ENCODE measurements around the gene PSAPL1.

Gene PSAPL1

DNA sequence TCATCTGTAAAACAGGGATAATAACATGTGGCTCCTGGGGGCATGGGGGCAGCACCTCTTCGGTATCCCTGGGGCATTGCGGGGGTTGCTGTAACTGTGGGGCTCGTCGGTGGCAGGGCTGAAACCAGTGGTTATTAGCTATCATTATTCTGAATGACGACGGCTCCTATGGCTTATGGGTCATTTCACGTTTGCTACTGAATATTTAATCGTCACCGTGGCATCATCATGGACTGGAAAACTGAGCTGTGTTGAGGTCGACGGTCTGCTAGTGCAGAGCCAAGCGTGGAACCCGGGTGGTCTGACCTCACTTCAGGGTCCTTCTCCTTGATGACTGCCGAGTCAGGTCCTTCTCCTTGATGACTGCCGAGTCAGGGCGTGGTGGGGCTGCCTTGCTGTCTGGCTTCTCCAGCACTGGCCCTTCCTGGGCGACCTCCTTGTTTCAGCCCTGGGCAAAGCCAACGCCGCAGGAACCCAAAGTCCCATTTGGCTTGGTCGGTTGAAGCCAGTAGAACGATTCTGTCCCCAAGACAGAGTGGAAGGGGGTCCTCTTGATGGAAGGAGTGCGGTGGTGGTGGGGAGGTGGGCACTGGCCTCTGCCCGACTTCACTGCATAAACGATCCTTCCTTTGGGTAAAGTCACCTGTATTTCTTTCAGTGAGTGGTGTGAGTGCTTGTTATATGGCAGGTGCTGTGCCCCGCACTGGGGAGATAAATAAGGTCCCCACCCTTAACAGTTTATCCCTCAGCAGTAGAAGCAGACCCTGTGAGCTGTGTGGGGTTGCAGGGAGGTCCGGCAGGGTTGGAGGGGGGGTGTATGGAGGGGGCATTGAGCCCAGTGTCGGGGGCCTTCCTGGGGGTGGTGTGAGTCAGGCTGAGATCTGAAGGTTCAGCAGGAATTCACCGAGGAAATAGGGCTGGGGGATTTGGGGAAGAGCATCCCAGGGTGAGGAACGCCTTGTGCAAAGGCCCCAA is 40.8 kb downstream of the PSAPL1 start:
- DNase-seq = no peak

DNA sequence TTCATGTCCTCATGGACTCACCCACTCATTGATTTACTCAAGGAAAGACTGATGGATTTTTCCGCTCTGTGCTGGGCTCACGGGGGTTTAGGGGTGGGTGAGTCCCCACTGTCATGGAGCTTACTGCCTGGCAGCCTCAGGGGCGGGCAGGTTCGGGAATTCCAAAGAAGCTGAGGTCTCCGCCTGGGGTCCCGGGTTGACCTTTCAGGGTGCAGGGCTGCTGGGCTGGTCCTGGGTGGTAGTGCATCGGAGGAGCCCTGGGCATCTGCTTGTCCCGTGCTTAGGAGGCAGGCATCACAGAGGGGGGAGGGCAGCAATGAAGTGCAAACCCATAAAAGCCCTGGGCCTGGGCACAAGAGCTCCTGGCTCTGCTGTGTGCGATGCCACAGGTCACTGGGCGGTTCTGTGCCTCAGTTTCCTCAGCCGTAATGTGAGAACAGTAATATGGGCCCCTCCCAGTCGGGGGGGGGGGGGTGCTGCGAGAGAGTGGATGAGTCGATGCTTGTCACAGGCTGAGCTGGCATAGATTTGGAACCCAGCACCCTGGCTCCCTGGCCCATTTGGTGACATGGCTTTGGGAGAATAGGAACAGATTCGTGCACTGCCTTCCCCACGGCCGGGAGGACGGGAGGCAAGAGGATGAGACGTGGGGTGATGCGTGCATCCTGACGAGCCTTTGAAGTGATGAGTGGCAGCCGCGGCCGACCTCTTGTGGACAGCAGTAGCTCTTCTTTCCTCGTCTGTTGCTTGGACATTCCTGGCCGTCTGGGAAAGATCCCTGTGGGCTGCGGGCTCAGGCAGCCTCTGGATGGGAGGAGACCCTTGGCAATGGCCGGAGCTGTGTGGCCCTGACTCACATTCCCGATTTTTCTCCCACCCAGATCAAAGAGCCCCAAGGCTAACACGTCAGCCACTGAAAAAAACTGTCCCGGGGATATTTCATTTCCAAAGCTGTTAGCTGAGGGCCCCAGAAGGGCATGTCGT is 42.0 kb downstream of the PSAPL1 start:
- peak in 1 of 14 donors; percentile 28 for DNase-seq

DNA sequence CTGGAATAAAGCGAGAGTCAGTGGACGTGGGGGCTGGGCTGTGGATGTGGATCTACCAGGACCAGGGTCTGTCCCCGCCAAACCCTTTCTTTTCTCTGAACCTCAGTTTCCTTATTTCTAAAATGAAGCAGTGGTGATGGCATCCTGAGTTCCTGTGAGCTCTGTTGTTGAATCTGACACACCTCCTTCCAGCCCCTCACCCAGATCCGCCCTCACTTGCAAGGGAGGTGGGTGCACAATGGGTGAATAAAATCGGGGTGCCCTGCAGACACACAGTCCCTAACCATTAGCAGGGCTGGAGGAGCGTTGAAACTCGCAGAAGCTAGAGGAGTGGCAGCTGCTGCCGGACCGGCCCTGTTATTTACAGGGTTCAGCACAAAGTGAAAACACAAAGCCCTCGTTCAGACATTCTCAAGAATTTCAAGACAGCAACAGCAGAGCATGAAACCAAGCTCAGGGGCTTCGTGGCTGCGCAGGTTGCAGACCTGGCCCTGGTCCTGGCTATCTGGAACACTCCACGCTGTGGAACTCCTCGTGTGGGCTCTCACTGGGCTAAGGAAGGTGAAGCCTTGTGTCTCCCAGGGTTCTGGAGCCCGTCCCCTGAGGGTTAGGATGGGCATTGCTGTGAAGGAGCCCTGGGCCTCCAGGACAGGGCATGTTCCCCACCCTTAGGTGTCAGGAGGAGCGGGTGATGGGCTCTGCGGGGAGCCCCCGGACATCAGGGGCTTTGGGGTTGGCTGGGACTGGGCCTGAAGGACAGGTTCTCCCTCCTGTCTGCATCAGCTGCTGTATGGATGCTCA is 42.9 kb downstream of the PSAPL1 start:
- no peak for DNase-seq

DNA sequence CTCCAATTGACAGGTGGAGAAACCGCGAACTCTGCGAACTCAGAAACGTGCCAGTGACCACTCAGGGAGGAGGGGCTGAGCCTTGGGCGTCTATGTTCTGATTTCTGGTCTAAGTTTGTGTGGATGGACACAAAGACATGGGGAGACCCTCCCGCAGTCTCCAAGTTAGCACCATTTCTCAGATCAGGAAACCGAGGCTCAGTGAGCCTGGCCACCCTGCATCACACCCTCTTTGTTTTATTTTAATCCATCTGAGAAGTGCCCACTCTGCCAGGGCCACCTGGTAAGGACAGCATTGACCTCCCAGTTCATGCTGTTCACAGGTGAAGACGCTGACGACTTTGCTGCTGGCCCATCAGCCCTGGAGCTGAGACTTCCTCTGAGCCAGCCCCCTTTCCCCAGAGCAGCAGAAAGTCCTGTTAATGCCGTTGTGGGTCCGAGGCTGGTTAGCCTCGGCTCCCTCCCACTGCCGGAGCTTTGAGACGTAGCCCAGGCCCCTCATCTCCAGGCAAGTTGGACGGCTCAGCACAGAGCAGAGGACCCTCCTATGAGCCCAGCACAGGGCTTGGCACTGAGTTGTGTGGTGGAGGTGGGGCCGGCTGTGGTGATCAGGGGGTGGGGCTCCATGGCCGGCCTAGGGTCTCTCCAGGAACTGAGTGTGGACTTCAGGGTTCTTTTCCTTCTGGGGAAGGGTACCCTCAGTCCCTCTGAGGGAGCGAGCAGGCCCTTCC is 43.7 kb downstream of the PSAPL1 start:
- no peak for DNase-seq

DNA sequence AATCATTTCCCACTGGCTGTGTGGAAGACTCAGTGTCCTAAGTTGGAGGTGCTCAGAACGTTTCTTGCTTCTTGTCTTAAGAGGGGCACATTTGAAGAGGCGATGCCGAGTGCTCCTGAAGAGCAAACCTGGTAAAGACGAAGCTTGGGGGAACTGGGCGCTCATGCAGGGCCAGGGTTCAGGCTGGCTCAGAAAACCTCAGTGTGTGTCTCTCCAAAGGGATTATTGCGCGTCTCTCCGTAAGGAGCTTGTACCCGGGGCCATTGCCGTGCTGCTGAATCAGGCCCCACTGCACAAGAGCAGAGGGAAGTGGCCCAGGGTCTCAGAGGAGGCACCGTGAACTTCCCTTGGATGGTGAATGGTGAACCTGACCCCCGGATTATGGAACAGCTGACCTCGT is 44.4 kb downstream of the PSAPL1 start:
- no peak for DNase-seq

DNA sequence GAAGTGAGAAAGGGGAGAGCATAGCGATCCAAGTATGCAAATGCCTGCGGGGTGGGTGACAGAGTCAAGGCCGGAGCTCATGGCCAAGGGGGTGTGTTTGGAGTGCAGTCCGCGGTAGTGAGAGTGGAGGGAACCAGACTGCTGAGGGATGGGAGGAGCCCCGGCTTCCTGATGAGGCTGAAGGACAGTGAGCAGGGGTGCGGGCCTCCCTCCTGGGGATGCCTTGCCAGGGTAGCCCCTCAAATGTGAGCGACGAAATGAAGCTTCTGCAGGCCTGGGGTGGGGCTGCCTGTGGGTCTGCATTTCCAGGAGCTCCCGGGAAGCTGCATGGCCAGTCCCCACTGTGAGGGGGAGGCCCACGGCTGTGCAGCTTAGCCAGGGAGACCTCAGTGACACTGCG is 45.0 kb downstream of the PSAPL1 start:
- DNase-seq = no peak

DNA sequence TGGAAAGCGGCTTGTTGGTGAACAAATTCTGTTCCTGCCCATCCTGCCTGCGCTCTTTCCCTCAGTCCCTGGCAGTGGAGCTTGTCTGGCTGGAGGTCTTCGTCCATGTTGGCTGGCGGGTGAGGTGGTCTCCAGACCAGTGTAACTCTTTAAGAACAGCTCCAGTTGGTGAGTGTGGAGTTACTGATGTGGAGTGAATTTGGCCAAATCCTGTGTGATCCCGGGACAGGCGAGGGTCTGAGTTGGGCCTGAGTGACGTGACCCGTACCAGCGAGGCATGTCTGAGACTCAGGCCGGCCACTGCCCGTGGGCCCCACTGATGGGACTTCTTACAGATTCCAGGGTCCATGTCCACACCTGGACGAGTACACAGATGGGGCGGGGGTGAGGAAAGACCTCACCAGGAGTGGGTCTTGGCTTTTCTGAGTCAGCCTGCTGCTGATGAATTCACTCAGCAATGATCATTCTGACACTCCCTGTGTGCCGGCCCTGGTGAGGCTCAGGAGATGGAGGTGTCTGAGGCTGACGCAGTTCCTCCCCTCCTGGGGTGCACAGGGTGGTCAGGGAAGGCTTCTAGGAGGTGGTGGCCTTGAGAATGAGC is 45.5 kb downstream of the PSAPL1 start:
- DNase-seq = no peak

DNA sequence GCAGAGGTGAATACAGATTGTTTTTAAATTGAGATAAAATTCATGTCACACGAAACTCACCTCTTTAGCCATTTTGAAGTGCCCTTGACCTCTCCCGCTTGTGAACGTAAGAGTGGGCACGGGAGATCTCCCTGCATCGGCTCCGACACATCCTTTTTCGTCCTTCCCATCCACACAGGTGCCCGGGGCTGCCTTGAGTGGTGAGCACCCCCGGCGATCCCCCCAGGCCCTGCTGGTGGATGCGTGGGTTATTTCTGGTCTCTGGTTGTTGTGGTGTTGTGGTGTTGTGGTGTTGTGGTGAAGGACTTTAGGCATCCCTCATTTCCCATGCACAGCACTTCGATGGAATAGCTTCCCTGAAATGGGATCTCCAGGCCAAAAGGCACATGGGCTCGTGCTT is 46.1 kb downstream of the PSAPL1 start:
- DNase-seq = no peak

DNA sequence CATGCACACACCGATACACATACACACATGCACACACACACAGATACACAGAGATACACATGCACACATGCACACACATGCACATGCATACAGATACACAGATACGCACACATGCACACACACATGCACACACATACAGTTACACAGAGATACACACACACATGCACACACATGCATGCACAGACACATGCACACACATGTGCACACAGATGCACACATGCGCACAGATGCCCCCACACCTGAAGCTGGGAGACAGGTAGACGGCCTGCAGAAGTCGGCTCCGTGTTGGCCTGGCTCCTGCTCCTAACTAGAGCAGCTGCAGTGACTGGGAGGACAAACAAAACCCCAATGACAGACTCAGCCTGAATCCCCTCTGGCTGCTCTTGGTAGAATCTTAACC is 46.8 kb downstream of the PSAPL1 start:
- no peak for DNase-seq

DNA sequence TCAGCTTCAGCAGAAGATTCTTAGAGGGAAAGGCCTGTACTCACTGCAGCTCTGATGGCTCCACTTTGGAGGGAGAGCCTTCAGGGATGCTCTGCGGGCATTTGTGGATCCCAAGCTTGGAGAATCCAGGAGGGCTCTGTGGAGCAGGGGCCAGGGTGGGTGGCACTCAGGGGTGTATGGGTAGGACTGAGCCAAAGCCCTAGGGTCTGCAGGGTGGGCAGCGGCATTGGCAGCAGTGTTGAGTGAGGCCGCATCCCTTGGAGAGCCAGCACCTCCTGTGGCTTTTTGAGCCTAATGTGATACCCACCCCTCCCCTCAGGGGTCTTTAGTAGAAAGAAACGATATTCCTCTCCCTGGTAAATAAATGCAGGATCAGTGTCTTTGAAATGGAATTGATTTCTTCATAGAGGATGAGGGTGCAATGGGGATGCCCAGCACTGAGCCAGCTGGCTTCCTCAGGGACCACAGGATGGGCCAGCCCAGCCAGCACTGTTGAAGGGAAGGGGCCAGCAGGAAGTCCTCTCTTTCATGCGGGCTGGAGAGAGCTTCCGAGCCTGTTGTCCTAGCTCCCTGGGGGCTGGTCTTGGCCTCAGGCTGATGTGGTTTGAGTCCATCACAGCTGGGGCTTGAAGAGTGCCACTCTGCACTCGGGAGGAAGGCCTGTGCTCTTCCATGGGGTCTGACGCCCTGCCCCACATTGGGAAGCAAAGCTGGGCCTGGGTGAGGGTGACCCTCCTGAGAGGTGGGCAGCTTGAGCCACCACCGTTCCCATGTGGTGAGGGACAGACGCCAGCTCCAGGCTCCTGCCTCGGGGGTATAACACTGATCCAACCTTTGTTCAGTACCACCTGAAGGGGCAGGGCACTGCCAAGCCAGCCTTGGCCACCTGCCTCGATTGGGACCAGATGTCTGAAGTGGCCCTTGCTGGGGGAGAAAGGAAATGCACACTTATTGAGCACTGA is 49.5 kb downstream of the PSAPL1 start:
- no peak for DNase-seq

DNA sequence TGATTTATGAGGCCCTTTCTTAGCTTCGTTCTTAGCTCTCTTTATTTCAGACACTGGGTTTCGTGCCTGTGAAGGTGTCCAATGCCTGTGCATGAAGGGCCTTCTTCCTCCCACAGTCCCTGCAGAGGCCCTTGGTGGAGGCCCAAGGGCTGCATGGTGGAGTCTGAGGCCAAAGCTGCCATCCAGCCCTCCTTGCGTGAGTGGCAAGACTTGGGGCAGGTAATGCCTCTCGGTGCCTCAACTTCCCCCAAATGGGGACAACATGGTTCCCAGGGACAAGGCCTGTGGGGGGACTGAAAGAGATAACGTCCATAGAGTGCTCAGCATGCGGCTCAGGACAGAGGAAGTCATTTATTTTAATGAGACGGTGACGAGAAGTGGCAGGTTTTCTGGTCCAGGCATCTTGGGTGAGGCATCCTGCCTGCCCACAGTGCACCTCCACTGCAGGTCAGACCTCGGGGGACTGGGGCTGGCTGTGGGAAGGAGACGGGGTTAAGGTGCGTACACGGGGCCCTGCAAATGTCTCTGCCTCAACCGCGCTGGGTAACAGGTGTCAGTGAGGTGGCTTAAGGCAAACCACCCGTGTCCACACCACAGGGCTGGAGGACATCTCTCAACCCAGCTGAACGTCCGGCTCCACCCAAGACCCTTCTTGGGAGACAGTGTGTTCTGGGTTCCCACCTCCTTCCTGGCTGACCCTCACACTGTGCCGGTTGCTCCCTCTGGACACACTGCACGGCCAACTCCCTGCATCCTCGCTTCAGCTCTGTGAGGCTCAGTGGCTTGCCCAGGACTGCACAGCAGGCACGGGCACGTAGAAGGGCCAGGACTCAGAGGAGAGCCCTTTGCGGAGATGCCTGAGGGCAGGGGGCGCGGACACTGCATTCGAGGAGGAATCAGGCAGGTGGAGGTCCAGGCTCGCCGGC is 50.5 kb downstream of the PSAPL1 start:
- DNase-seq = no peak

DNA sequence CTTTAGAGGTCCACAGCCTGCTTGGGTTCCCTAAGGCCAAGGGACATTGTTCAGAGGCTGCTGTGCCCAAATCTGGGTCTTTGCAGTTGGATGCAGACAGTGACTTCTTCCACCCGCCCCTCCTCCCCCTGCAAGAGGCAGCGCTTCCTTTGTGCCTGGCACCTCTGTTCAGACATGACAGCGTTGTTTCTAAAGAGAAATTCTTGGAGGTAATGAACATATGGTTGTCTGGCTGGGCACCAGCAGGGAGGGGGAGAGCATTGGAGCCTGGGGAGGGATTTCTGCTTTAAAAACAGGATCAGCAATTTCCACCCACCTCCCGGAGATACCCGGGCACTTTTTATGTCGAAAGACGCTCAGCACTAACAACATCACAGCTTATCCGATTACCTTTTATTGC is 51.5 kb downstream of the PSAPL1 start:
- no peak for DNase-seq

DNA sequence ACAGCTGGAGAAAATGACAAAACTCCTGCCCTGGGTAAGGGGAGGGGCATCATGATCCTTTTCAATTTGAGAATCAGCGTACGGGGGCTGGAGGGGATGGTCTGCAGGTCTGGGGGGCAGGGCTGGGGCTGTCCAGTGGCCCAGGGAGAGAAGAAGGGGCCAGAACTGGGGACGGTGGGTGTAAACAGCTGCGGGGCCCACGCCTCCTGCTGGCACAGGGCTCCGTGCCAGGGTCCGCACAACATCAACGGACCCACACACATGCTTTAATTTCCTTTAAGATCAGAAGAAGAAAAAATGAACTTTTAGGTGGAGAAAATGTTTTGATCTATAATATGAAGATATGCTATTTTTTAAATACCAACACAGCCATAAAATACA is 52.1 kb downstream of the PSAPL1 start:
- DNase-seq = no peak

DNA sequence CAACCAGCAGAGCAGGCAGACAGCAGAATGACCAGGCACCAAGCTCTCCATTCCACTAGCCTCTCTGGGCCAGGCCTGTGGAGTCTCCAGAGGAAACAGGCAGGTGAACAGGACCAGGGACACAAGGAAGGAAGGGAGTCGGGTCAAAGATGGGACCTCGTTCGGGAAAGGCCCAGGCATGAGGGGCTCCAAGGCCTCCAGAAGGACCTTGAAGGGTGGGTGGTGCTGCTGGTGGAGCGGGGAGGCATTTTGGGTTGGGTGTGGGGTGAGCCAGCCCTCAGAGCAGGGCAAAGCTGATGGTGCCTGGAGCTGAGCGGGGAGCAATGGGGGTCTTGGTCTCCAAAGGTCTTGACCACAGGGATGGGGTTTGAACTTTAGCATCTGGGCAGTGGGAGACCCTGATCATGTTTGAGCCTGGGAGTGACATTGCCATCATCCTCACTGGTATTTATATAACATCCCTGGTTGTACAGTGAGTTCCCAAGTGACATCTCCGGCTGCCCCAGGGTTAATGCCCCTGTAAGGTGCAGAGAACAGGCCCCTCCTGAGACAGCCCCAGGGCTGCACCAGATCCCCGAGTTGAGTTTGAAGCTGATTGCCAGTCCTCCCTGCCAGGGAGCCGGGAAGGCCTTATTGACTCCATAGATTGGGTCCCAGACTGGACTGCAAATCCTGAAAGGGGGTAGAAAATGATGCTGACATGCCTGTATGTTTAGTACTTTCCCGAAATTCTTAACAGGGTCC is 52.7 kb downstream of the PSAPL1 start:
- DNase-seq = no peak

DNA sequence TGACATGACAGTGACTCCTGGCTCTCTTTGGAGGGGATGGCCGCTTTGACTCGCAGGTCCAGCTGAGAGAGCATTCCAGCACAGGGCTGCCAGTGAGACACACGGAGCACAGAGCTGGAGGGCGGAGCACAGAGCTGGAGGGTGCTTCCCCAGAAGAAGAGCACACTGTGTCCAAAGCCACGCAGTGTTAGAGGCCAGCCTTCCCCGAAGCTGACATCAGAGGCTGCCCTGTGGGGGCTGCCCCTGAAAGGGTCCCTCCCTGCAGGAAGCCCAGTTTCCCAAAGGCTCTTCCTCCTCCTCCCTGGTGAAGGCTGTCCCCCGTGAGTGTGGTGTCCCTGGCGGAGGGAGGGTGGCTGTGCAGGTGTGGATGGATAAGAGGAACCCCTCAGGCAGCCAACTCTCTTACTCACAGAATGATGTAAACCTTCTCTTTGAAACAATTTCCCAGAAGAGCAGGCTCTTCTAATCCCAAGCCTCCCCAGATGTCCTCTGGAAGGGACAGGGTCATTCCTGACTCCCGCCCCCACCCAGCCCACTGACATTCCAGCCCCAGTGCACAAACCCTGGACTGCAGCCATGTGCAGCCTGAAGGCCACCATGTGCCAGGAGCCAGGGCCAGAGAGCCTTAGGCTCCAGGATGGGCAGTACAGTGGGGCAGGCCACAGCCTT is 53.4 kb downstream of the PSAPL1 start:
- peak in 3 of 14 donors; percentile 27 to 72 (median 51) for DNase-seq

Measured in C1 segment of cervical spinal cord (tissue), 14 donors.